GM12878 (cell line): ENCODE measurements around the gene PAX5. TPM values are rescaled to one million over a fixed set of nuclear protein-coding genes. Genes with fewer than 3 reads are reported as not detected.

Source experiments
- ATAC-seq: fragments of 200-7000 bp; cut with Tn5 transposase; 3 replicates; pipeline ENCODE4 v1.9.1; 2020; ENCODE audit warnings: mild to moderate bottlenecking, moderate library complexity
- BruUV-seq: library from RNA; stranded (reverse); fragments of 400-500 nt; replicated peaks from 2 replicates; lab custom pipeline; 2021; lab: Mats Ljungman, UMichigan
- CTCF ChIA-PET: fragments of 300-600 bp; sonication (Branson Sonifier 250); formaldehyde crosslinking; extraction: SDS; loops from one replicate; lab custom pipeline; 2021; ENCODE audit warnings: inconsistent platforms; lab: Yijun Ruan, JAX
- POLR2A ChIA-PET: fragments of 350-600 bp; formaldehyde crosslinking; extraction: SDS; loops from one replicate; lab custom pipeline; 2021; ENCODE audit warnings: inconsistent platforms; lab: Charles Lee
- RAD21 ChIA-PET: fragments of 300-600 bp; sonication (Branson Sonifier 250); formaldehyde crosslinking; loops from one replicate; lab custom pipeline; 2023; ENCODE audit warnings: antibody characterized with exemption; ENCODE audit not compliant: unreplicated experiment; lab: Charles Lee
- SMC1A ChIA-PET: fragments of 300-600 bp; sonication (Branson Sonifier 250); formaldehyde crosslinking; loops from one replicate; lab custom pipeline; 2023; ENCODE audit not compliant: unreplicated experiment, uncharacterized antibody; lab: Charles Lee
- DNase-seq: peaks from one replicate; pipeline ENCODE4 v3.0.0-alpha.2; 2011; ENCODE audit warnings: low read depth, low spot score
- FAIRE-seq: peaks from 3 replicates; lab custom pipeline; 2011; peaks lifted over from hg19 to GRCh38; lab: Jason Lieb, UNC
- H2AFZ ChIP-seq: 2 replicates; pipeline ENCODE4 v1.6.0; 2011; ENCODE audit warnings: low read depth, low read length, control low read depth; ENCODE audit not compliant: control insufficient read depth
- H3K27ac ChIP-seq: 2 replicates; pipeline ENCODE4 v1.5.1; 2011; ENCODE audit warnings: control low read depth; ENCODE audit not compliant: control insufficient read depth, insufficient read depth
- H3K27me3 ChIP-seq, 2 experiments: replicated peaks in 1 of 2; 2 replicates each; pipeline versions ENCODE4 v1.6.0 to v1.6.1; 2011; ENCODE audit warnings: low read length in 1 of 2; ENCODE audit not compliant: control insufficient read depth in 2 of 2, insufficient read depth in 2 of 2
- H3K36me3 ChIP-seq, 2 experiments: 2 replicates each; pipeline ENCODE4 v1.5.1; 2011; ENCODE audit warnings: low read length in 1 of 2; ENCODE audit not compliant: control insufficient read depth in 2 of 2, insufficient read depth in 2 of 2
- H3K4me1 ChIP-seq: 2 replicates; pipeline ENCODE4 v1.6.1; 2011; ENCODE audit warnings: mild to moderate bottlenecking, low read length, moderate library complexity, mixed read lengths; ENCODE audit not compliant: control insufficient read depth, insufficient read depth
- H3K4me2 ChIP-seq: 2 replicates; pipeline ENCODE4 v1.6.0; 2011; ENCODE audit warnings: control low read depth; ENCODE audit not compliant: control insufficient read depth, insufficient read depth
- H3K4me3 ChIP-seq: fragments of 200-600 bp; sonication (generic); 2 replicates; pipeline ENCODE4 v1.5.1; 2016
- H3K79me2 ChIP-seq: 2 replicates; pipeline ENCODE4 v1.6.0; 2011; ENCODE audit warnings: low read length; ENCODE audit not compliant: control insufficient read depth, insufficient read depth
- H3K9ac ChIP-seq: 2 replicates; pipeline ENCODE4 v1.8.0; 2011; ENCODE audit warnings: low read length, control low read depth, mixed read lengths; ENCODE audit not compliant: control insufficient read depth, insufficient read depth
- H3K9me3 ChIP-seq: replicated peaks from 3 replicates; pipeline ENCODE4 v1.5.1; 2011; ENCODE audit warnings: mild to moderate bottlenecking, low read length; ENCODE audit not compliant: control insufficient read depth, insufficient read depth
- H4K20me1 ChIP-seq: 2 replicates; pipeline ENCODE4 v1.6.0; 2011; ENCODE audit not compliant: control insufficient read depth, insufficient read depth
- BRCA1 ChIP-seq: IDR thresholded peaks from 2 replicates; pipeline ENCODE4 v1.6.1; 2011; ENCODE audit warnings: low read depth, low read length, improper control_type of control experiment
- CBX3 ChIP-seq: fragments of 200-600 bp; sonication (generic); IDR thresholded peaks from 2 replicates; pipeline ENCODE4 v1.6.1; 2016; ENCODE audit warnings: low read depth, borderline replicate concordance
- EGR1 ChIP-seq, 2 experiments: IDR thresholded peaks; 1 replicate in 1 of 2; 2 replicates in 1 of 2; pipeline ENCODE4 v1.6.1; 2011 to 2012; ENCODE audit warnings: low read depth in 2 of 2, low read length in 2 of 2, borderline replicate concordance in 1 of 2, mild to moderate bottlenecking in 1 of 2, moderate library complexity in 1 of 2
- HCFC1 ChIP-seq: fragments of 150-350 bp; IDR thresholded peaks from 2 replicates; pipeline ENCODE4 v1.6.1; 2014; ENCODE audit warnings: low read length
- MXI1 ChIP-seq: fragments of 150-350 bp; IDR thresholded peaks from 2 replicates; pipeline ENCODE4 v1.6.1; 2011; ENCODE audit warnings: low read depth, mild to moderate bottlenecking, inconsistent platforms, low read length, improper control_type of control experiment
- NR2C1 ChIP-seq: fragments of 450-650 bp; IDR thresholded peaks from 2 replicates; pipeline ENCODE4 v1.6.1; 2017; ENCODE audit warnings: antibody characterized with exemption, mild to moderate bottlenecking, moderate library complexity
- POLR2A ChIP-seq: IDR thresholded peaks from 2 replicates; pipeline ENCODE4 v1.6.1; 2011; ENCODE audit warnings: low read depth, mild to moderate bottlenecking, low read length
- REST ChIP-seq: IDR thresholded peaks from 2 replicates; pipeline ENCODE4 v1.6.1; 2012; ENCODE audit warnings: mild to moderate bottlenecking, low read depth, low read length
- SMAD1 ChIP-seq: fragments of 450-650 bp; IDR thresholded peaks from 2 replicates; pipeline ENCODE4 v1.6.1; 2018; ENCODE audit warnings: mild to moderate bottlenecking, low read depth; ENCODE audit not compliant: partially characterized antibody
- SMAD5 ChIP-seq: IDR thresholded peaks from 2 replicates; pipeline ENCODE4 v1.6.1; 2016; ENCODE audit warnings: antibody characterized with exemption, low read depth
- USF1 ChIP-seq: IDR thresholded peaks from 2 replicates; pipeline ENCODE4 v1.6.1; 2011; ENCODE audit warnings: borderline replicate concordance, low read depth, mild to moderate bottlenecking, moderate library complexity, mixed read lengths, low read length; ENCODE audit not compliant: insufficient read depth; ENCODE audit errors: extremely low read length
- USF2 ChIP-seq: IDR thresholded peaks from 2 replicates; pipeline ENCODE4 v1.6.1; 2011; ENCODE audit warnings: low read depth, low read length, improper control_type of control experiment, borderline replicate concordance
- ZBTB4 ChIP-seq: fragments of 450-650 bp; formaldehyde crosslinking; IDR thresholded peaks from 2 replicates; pipeline ENCODE4 v1.4.0; 2022; ENCODE audit warnings: mild to moderate bottlenecking, moderate library complexity
- WGBS: methylation state at CpG from one replicate; pipeline ENCODE4 v1.1.6; 2016; ENCODE audit warnings: low lambda C conversion rate; ENCODE audit not compliant: insufficient replicate concordance, insufficient coverage; ENCODE audit errors: missing lambda C conversion rate; 5-methylcytosine and 5-hydroxymethylcytosine counted together
- in situ Hi-C: fragments of 300-500 bp; cut with MboI; formaldehyde crosslinking; loops from 9 replicates; pipeline ENCODE4 v1.14.3; 2018; ENCODE audit warnings: mixed read lengths
- intact Hi-C: fragments of 100-400 bp; cut with micrococcal nuclease; formaldehyde crosslinking; loops from one replicate; pipeline ENCODE4 v1.14.2; 2022; ENCODE audit not compliant: unreplicated experiment
- polyA plus RNA-seq, 11 experiments: library from polyadenylated mRNA; depleted of rRNA in 4 of 11; unstranded in 6 of 11; stranded (reverse) in 5 of 11; fragments of >200 nt; fragmentation: Nextera tagmentation in 4 of 11; fragmentation: Illumina TruSeq in 1 of 11; extraction: Ambion mirVana in 4 of 11; extraction: Trizol in 1 of 11; gene quantifications; 1 replicate in 1 of 11; 2 replicates in 10 of 11; pipeline versions ENCODE4 v1.2.1 to v1.2.3, GENCODE V29; 2011 to 2016; ENCODE audit warnings: inconsistent platforms in 2 of 11, missing spikeins in 2 of 11, low read depth in 1 of 11
- total RNA-seq, 4 experiments: library from RNA; depleted of rRNA in 3 of 4; stranded (reverse); fragments of >200 nt in 3 of 4; fragmentation: Illumina TruSeq in 1 of 4; extraction: Trizol in 1 of 4; gene quantifications; 2 replicates each; pipeline versions ENCODE4 v1.2.1 to v1.2.3, GENCODE V29; 2013 to 2021

The PAX5 gene
- total and polyA plus RNA-seq, 10 of the 15 experiments (the other 5 are each of a cell fraction or from before 2014, with no cell fraction given), result 2.2 to 123 (median 31.9) TPM

- POLR2A ChIA-PET, result no interaction called here
- Histone ChIP-seq H2AFZ (no peak overlapping the region), H3K27me3 (no peaks in the 10 kb centered on the region), H3K4me3 (no peak overlapping the region), H3K79me2 (peaks cover 77% of the 10 kb centered on the region), H3K4me1 (peaks cover 32% of the 10 kb centered on the region), H3K36me3 (peaks cover 31 to 41% of the 10 kb centered on the region in 2 experiments; a peak in 3 of 4 replicates), H4K20me1 (no peaks in the 10 kb centered on the region), H3K9ac (no peak overlapping the region), H3K4me2 (peak overlapping the region; percentile 57; the same call in 1 of the 2 replicates), H3K9me3 (peaks cover 7% of the 10 kb centered on the region; the same call in 2 of the 3 replicates), H3K27ac (peak overlapping the region; percentile 54; the same call in 1 of the 2 replicates)
- ATAC-seq, result no peak
- in situ Hi-C loops (no loop called here), intact Hi-C loops (no loop called here)
- SMC1A ChIA-PET, result interaction anchor here (1.5 to 1.9 kb wide), 3 partner anchors 11 to 115 kb away, joined by 3 to 4 read pairs (median 3); no protein-coding TSS in a partner anchor
- no peak for DNase-seq
- no peak for FAIRE-seq
- RAD21 ChIA-PET, result interaction anchor here (0.6 to 2.8 kb wide), 3 partner anchors 114 to 143 kb away, joined by 3 to 12 read pairs (median 3); no protein-coding TSS in a partner anchor
- CTCF ChIA-PET, result interaction anchor here (1.0 to 1.9 kb wide), 3 partner anchors 17 to 114 kb away, joined by 3 to 14 read pairs (median 3); no protein-coding TSS in a partner anchor
- BruUV-seq, result no TSS peak
- 20% methylated on average over 9 of the region's 14 CpGs for WGBS
- TF ChIP-seq POLR2A (no peak), REST (no peak), USF1 (no peak), MXI1 (no peak), CBX3 (no peak), EGR1 (IDR thresholded peaks at IDR 0.05; ENCODE audit: borderline replicate concordance in 1 of 2, low read depth in 2 of 2, low read length in 2 of 2) (peak in 1 of 2 experiments; percentile 31; a peak in 1 of 3 replicates), NR2C1 (no peak), BRCA1 (no peak), USF2 (no peak), ZBTB4 (no peak), SMAD5 (no peak), HCFC1 (no peak), SMAD1 (no peak)
These were observed 46.2 kb downstream of the PAX5 start for GRCh38 chr9:36987891-36988290.
